K562 (cell line): Measurements from ENCODE around the gene AZU1. TPM values are rescaled to one million over a fixed set of nuclear protein-coding genes. Genes with fewer than 3 reads are reported as not detected.

ENCODE experiments used
- BCL6 ChIP-seq: fragments of 250-450 bp; sonication (Bioruptor Pico); IDR thresholded peaks from 2 replicates; pipeline ENCODE4 v1.4.0; 2020
- FOXJ3 ChIP-seq: sonication (generic); formaldehyde crosslinking; IDR thresholded peaks from 2 replicates; pipeline ENCODE4 v1.4.0; 2020; ENCODE audit warnings: mild to moderate bottlenecking, missing genetic modification reagents
- JUN ChIP-seq, 2 experiments: sonication (generic) in 1 of 2; formaldehyde crosslinking in 1 of 2; IDR thresholded peaks; 2 replicates each; pipeline versions ENCODE4 v1.6.1 to v1.8.0; 2012 to 2022; ENCODE audit warnings: borderline replicate concordance in 2 of 2, mild to moderate bottlenecking in 2 of 2, improper control_type of control experiment in 1 of 2, low read depth in 1 of 2, low read length in 1 of 2, missing genetic modification reagents in 1 of 2
- NFE2 ChIP-seq: IDR thresholded peaks from 2 replicates; pipeline ENCODE4 v1.6.1; 2014; ENCODE audit warnings: antibody characterized with exemption, low read depth
- NUFIP1 ChIP-seq: fragments of 450-650 bp; IDR thresholded peaks from 2 replicates; pipeline ENCODE4 v1.6.1; 2018; ENCODE audit not compliant: partially characterized antibody
- PCBP1 ChIP-seq: fragments of 200-400 bp; formaldehyde crosslinking; IDR thresholded peaks from 2 replicates; pipeline ENCODE4 v1.6.1; 2018; ENCODE audit warnings: mild to moderate bottlenecking, low read depth, low read length; ENCODE audit not compliant: poor library complexity, severe bottlenecking
- TARDBP ChIP-seq: fragments of 450-650 bp; IDR thresholded peaks from 2 replicates; pipeline ENCODE4 v1.6.1; 2016
- ZNF174 ChIP-seq: fragments of 250-450 bp; sonication (Bioruptor Pico); IDR thresholded peaks from 2 replicates; pipeline ENCODE4 v1.4.0; 2020; ENCODE audit warnings: mild to moderate bottlenecking
- polyA plus RNA-seq, 8 experiments: library from polyadenylated mRNA; depleted of rRNA in 4 of 8; stranded (reverse) in 5 of 8; unstranded in 3 of 8; fragments of >200 nt; fragmentation: Nextera tagmentation in 2 of 8; fragmentation: Illumina TruSeq in 1 of 8; extraction: Ambion mirVana in 2 of 8; extraction: Trizol in 1 of 8; gene quantifications; 2 replicates each; pipeline versions ENCODE4 v1.2.1 to v1.2.3, GENCODE V29; 2011 to 2014; ENCODE audit warnings: inconsistent platforms in 1 of 8, missing spikeins in 1 of 8
- total RNA-seq, 7 experiments: library from RNA; depleted of rRNA in 6 of 7; stranded (reverse); fragments of >200 nt in 6 of 7; fragmentation: Illumina TruSeq in 2 of 7; extraction: Trizol in 2 of 7; gene quantifications; 2 replicates each; pipeline versions ENCODE4 v1.2.1 to v1.2.3, GENCODE V29; 2011 to 2021; ENCODE audit warnings: low replicate concordance in 1 of 7
- TF ChIP-seq, protein P1 (sequence below): fragments of 250-450 bp; sonication (Bioruptor Pico); IDR thresholded peaks from 2 replicates; pipeline ENCODE4 v1.4.0; 2020; ENCODE audit warnings: mild to moderate bottlenecking, moderate library complexity
- TF ChIP-seq, protein P2 (sequence below): IDR thresholded peaks from 2 replicates; pipeline ENCODE4 v1.6.1; 2011; ENCODE audit not compliant: insufficient read length; ENCODE audit errors: extremely low read depth
- TF ChIP-seq, protein P3 (sequence below): fragments of 450-650 bp; formaldehyde crosslinking; IDR thresholded peaks from 2 replicates; pipeline ENCODE4 v1.4.0; 2020; ENCODE audit warnings: mild to moderate bottlenecking
- TF ChIP-seq, protein P4 (sequence below), 3 experiments: fragments of 200-800 bp in 1 of 3; sonication (Bioruptor generic) in 1 of 3; sonication (generic) in 1 of 3; formaldehyde crosslinking in 1 of 3; IDR thresholded peaks; 2 replicates each; pipeline versions ENCODE4 v1.6.1 to v1.8.0; 2016 to 2022; ENCODE audit warnings: mild to moderate bottlenecking in 2 of 3, missing compliant biosample characterization in 2 of 3, missing genetic modification characterization in 2 of 3, missing genetic modification reagents in 1 of 3
- TF ChIP-seq, protein P5 (sequence below): IDR thresholded peaks from 2 replicates; pipeline ENCODE4 v1.6.1; 2012; ENCODE audit warnings: low read depth, low read length, improper control_type of control experiment, borderline replicate concordance

The AZU1 gene
- total and polyA plus RNA-seq, 9 of the 15 experiments (the other 6 are each of a cell fraction or from before 2014, with no cell fraction given) = 0.29 to 1.9 (median 0.59) TPM; not detected in 3

DNA sequence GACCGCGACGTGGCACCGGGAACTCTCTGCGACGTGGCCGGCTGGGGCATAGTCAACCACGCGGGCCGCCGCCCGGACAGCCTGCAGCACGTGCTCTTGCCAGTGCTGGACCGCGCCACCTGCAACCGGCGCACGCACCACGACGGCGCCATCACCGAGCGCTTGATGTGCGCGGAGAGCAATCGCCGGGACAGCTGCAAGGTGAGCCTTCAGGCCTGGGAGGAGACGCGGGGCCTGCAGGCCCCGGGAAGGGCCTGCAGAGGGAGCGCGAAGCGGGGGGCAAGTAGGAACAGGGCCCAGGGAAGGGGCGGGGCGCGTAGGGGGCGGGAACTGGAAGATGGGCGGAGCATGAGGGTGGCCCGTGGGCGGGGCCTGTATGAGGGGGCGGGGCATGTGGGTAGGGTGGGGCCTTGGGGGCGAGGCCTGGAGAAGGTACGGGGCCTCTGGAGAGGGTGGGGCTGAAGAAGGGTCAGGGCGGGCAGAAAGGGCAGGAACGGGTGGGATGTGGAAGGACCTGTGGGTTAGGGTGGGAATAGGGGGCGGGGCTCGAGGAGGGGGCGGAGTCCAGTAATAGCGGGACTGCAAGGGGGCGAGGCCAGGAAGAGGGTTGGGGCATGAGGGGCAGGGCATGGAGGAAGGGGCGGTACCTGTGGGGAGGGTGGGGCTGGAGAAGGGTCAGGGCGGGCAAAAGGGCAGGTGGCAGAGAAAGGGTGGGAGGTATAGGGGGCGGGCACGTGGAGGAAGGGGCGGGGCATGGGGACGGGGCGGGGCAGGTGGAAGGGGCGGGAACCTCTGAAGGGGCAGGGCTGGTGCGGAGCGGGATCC lies 34.3 kb downstream of the AZU1 start (continued):
- TF ChIP-seq, protein P1, sequence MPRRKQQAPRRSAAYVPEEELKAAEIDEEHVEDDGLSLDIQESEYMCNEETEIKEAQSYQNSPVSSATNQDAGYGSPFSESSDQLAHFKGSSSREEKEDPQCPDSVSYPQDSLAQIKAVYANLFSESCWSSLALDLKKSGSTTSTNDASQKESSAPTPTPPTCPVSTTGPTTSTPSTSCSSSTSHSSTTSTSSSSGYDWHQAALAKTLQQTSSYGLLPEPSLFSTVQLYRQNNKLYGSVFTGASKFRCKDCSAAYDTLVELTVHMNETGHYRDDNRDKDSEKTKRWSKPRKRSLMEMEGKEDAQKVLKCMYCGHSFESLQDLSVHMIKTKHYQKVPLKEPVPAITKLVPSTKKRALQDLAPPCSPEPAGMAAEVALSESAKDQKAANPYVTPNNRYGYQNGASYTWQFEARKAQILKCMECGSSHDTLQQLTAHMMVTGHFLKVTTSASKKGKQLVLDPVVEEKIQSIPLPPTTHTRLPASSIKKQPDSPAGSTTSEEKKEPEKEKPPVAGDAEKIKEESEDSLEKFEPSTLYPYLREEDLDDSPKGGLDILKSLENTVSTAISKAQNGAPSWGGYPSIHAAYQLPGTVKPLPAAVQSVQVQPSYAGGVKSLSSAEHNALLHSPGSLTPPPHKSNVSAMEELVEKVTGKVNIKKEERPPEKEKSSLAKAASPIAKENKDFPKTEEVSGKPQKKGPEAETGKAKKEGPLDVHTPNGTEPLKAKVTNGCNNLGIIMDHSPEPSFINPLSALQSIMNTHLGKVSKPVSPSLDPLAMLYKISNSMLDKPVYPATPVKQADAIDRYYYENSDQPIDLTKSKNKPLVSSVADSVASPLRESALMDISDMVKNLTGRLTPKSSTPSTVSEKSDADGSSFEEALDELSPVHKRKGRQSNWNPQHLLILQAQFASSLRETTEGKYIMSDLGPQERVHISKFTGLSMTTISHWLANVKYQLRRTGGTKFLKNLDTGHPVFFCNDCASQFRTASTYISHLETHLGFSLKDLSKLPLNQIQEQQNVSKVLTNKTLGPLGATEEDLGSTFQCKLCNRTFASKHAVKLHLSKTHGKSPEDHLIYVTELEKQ (CRISPR knock-in tag) = no peak
- TF ChIP-seq NUFIP1 (no peak), ZNF174 (CRISPR knock-in tag) (no peak), PCBP1 (peak; percentile 66), BCL6 (CRISPR knock-in tag) (no peak), TARDBP (no peak), FOXJ3 (no peak), JUN (IDR thresholded peaks at IDR 0.05; ENCODE audit: borderline replicate concordance, low read depth, low read length) (no peak; the same call in 1 of the 2 replicates), JUN (CRISPR knock-in tag; IDR thresholded peaks at IDR 0.05; ENCODE audit: borderline replicate concordance) (no peak), NFE2 (no peak)
- TF ChIP-seq, protein P2, sequence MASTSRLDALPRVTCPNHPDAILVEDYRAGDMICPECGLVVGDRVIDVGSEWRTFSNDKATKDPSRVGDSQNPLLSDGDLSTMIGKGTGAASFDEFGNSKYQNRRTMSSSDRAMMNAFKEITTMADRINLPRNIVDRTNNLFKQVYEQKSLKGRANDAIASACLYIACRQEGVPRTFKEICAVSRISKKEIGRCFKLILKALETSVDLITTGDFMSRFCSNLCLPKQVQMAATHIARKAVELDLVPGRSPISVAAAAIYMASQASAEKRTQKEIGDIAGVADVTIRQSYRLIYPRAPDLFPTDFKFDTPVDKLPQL = no peak
- TF ChIP-seq, protein P3, sequence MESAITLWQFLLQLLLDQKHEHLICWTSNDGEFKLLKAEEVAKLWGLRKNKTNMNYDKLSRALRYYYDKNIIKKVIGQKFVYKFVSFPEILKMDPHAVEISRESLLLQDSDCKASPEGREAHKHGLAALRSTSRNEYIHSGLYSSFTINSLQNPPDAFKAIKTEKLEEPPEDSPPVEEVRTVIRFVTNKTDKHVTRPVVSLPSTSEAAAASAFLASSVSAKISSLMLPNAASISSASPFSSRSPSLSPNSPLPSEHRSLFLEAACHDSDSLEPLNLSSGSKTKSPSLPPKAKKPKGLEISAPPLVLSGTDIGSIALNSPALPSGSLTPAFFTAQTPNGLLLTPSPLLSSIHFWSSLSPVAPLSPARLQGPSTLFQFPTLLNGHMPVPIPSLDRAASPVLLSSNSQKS (CRISPR knock-in tag) = no peak
- TF ChIP-seq, protein P4, sequence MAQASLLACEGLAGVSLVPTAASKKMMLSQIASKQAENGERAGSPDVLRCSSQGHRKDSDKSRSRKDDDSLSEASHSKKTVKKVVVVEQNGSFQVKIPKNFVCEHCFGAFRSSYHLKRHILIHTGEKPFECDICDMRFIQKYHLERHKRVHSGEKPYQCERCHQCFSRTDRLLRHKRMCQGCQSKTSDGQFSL (CRISPR knock-in tag; IDR thresholded peaks at IDR 0.05) = peak; percentile 76
- TF ChIP-seq, protein P4 (tag; IDR thresholded peaks at IDR 0.05) = no peak
- TF ChIP-seq, protein P5, sequence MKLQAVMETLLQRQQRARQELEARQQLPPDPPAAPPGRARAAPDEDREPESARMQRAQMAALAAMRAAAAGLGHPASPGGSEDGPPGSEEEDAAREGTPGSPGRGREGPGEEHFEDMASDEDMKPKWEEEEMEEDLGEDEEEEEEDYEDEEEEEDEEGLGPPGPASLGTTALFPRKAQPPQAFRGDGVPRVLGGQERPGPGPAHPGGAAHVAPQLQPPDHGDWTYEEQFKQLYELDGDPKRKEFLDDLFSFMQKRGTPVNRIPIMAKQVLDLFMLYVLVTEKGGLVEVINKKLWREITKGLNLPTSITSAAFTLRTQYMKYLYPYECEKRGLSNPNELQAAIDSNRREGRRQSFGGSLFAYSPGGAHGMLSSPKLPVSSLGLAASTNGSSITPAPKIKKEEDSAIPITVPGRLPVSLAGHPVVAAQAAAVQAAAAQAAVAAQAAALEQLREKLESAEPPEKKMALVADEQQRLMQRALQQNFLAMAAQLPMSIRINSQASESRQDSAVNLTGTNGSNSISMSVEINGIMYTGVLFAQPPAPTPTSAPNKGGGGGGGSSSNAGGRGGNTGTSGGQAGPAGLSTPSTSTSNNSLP = no peak
